ENCODE measurements around the gene ADAMTS14. TPM values are rescaled to one million over a fixed set of nuclear protein-coding genes. Genes with fewer than 3 reads are reported as not detected.

Gene ADAMTS14
- total RNA-seq, 1 donor from 2014 or later: 1.1 TPM

- Mint-ChIP-seq H3K27me3 (ENCODE audit: unreplicated experiment) (peaks cover 3% of the 10 kb centered on the region), H3K27ac (ENCODE audit: unreplicated experiment) (no peak overlapping the region), H3K4me1 (ENCODE audit: unreplicated experiment) (peaks cover 3% of the 10 kb centered on the region), H3K36me3 (ENCODE audit: low read depth, unreplicated experiment) (no peaks in the 10 kb centered on the region), H3K9me3 (ENCODE audit: unreplicated experiment) (no peaks in the 10 kb centered on the region), H3K4me3 (ENCODE audit: unreplicated experiment) (no peak overlapping the region)
- no peak for DNase-seq (ENCODE audit: low spot score)
- no peak for TF ChIP-seq CTCF (IDR thresholded peaks at IDR 0.05; ENCODE audit: unreplicated experiment)
These were observed 50.6 kb downstream of the ADAMTS14 start for GRCh38 chr10:70722820-70723424.

GRCh38 chr10:70723771-70724170 is 51.5 kb downstream of the ADAMTS14 start:
- H3K9me3 Mint-ChIP-seq (ENCODE audit: unreplicated experiment): no peaks in the 10 kb centered on the region
- H3K27me3 Mint-ChIP-seq (ENCODE audit: unreplicated experiment): peaks cover 3% of the 10 kb centered on the region

GRCh38 chr10:70726909-70727495 is 54.7 kb downstream of the ADAMTS14 start:
- no peaks in the 10 kb centered on the region for H3K36me3 Mint-ChIP-seq (ENCODE audit: low read depth, unreplicated experiment)
- no peak overlapping the region for H3K27ac Mint-ChIP-seq (ENCODE audit: unreplicated experiment)
- H3K4me1 Mint-ChIP-seq (ENCODE audit: unreplicated experiment): no peaks in the 10 kb centered on the region
- no peak for TF ChIP-seq CTCF (IDR thresholded peaks at IDR 0.05; ENCODE audit: unreplicated experiment)
- H3K4me3 Mint-ChIP-seq (ENCODE audit: unreplicated experiment): no peak overlapping the region
- peaks cover 3% of the 10 kb centered on the region for H3K27me3 Mint-ChIP-seq (ENCODE audit: unreplicated experiment)
- H3K9me3 Mint-ChIP-seq (ENCODE audit: unreplicated experiment): no peaks in the 10 kb centered on the region
- no peak for DNase-seq (ENCODE audit: low spot score)

More at GRCh38 chr10:70723771-70724170, 51.5 kb downstream of the ADAMTS14 start:
- no peaks in the 10 kb centered on the region for H3K36me3 Mint-ChIP-seq (ENCODE audit: low read depth, unreplicated experiment)
- H3K4me1 Mint-ChIP-seq (ENCODE audit: unreplicated experiment): no peaks in the 10 kb centered on the region
- H3K4me3 Mint-ChIP-seq (ENCODE audit: unreplicated experiment): no peak overlapping the region
- no peak for TF ChIP-seq CTCF (IDR thresholded peaks at IDR 0.05; ENCODE audit: unreplicated experiment)
- no peak overlapping the region for H3K27ac Mint-ChIP-seq (ENCODE audit: unreplicated experiment)
- DNase-seq (ENCODE audit: low spot score): no peak

GRCh38 chr10:70728328-70728727 is 56.0 kb downstream of the ADAMTS14 start:
- H3K27me3 Mint-ChIP-seq (ENCODE audit: unreplicated experiment): no peaks in the 10 kb centered on the region

More at GRCh38 chr10:70728328-70728727, 56.0 kb downstream of the ADAMTS14 start:
- Mint-ChIP-seq H3K9me3 (ENCODE audit: unreplicated experiment) (no peaks in the 10 kb centered on the region), H3K27ac (ENCODE audit: unreplicated experiment) (no peak overlapping the region), H3K36me3 (ENCODE audit: low read depth, unreplicated experiment) (no peaks in the 10 kb centered on the region), H3K4me3 (ENCODE audit: unreplicated experiment) (no peak overlapping the region), H3K4me1 (ENCODE audit: unreplicated experiment) (no peaks in the 10 kb centered on the region)
- no peak for DNase-seq (ENCODE audit: low spot score)
- TF ChIP-seq CTCF (IDR thresholded peaks at IDR 0.05; ENCODE audit: unreplicated experiment): no peak
